Non-pigmented ciliary epithelial cell (primary cell): ENCODE results near the gene LTN1.

Source experiments
- DNase-seq: peaks from one replicate; pipeline ENCODE4 v3.0.0-alpha.2; 2010; ENCODE audit warnings: low read depth

Gene LTN1

DNA sequence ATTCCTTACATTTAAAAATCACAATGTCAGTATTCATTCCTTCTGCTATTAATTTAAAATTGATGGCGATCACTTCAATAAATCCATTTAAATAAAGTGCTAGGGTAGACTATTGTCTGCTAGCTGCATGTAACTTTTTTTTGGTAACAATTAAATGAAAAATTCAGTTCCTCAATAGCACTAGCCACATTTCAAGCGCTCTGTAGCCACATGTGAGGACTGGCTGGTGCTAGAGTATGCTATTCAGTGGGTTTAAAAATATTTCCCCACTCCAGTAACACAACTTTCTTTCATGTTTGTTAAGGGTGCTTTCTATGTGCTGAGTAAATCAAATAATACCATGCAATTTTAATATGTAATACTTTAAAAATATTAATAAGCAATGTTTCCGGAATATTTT lies 108.2 kb downstream of the LTN1 start:
- no peak for DNase-seq

DNA sequence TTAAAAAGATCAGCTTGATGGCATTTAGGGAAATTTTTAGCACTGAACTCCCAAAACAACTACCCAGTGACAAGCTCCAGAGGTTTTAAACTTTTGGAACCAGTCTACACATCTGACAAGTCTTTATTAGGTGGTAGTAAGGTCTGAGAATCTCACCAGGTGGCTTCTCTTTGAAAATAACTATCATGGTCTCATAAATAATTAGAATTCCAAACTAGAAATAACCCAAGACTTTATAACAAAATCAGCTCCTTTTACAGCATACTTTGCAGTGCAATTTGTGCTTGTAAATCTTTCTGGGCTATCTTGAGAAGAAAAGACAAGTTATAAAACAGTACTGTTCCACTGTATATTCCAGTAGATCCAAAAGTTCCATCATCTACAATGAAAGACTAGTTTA lies 108.7 kb downstream of the LTN1 start:
- DNase-seq = no peak

DNA sequence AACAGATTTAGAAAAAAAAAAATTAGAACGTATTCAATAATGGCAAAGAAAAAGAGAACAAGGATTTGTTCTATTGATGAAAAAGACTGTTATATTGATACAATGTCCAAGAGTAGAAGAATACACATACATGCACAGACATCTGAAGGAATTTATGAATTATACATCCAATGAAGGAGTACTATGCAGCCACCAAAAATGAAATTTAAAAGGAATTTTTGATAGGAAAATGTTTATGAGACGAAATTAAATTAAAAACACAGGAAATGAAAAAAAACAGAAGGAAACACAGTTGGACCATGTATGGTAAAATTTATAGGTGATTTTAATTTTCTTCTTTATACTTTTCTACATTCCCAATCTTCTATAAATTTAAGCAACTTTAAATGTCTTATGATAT lies 110.3 kb downstream of the LTN1 start:
- DNase-seq = no peak
